GM19438 (cell line): ENCODE data around the gene CHMP6.
"Not testable (repeated sequence)": the region's sequence is repeated elsewhere in the genome, so short reads cannot be mapped to it uniquely, and the experiment has no call there.

Source experiments
- ATAC-seq: cut with Tn5 transposase; IDR thresholded peaks from one replicate; pipeline ENCODE4 v1.9.1; 2021; ENCODE audit warnings: low read depth; ENCODE audit not compliant: unreplicated experiment

The CHMP6 gene

DNA sequence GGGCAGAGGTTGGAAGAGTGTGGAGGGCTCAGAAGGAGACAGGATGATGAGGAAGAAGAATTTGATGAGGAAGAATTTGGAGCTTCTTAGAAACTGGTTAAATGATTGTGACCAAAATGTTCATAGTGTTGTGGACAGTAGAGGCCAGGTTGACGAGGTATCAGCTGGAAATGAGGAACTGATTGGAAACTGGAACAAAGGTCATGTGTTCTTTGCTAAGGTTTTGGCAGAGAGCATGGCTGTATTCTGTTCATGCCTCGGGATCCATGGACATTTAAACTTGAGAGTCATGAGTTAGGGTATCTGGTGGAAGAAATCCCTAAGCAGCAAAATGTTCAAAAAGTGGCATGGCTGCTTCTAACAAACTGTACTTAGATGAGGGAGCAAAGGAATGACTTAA, 19.3 kb downstream of the CHMP6 start:
- no peak for ATAC-seq

DNA sequence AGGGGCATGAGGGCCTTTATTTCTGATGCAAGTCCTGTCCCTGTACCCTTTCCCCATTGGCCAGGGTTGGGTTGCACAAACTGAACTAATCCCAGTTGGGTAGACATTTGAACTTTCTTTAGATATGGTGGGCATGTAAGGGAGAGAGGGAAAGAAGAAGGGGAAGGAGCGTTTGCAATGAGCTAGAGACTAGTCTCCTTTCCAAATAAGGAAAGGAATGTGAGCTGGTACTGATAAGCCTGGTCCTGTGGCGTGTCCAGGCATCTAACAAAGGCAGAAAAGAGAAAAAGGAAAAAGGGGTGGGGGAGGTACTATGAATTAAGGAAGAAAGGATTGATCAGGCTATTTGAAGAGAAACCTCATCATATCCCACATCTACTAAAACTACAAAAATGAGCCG, 20.3 kb downstream of the CHMP6 start:
- ATAC-seq: no peak

DNA sequence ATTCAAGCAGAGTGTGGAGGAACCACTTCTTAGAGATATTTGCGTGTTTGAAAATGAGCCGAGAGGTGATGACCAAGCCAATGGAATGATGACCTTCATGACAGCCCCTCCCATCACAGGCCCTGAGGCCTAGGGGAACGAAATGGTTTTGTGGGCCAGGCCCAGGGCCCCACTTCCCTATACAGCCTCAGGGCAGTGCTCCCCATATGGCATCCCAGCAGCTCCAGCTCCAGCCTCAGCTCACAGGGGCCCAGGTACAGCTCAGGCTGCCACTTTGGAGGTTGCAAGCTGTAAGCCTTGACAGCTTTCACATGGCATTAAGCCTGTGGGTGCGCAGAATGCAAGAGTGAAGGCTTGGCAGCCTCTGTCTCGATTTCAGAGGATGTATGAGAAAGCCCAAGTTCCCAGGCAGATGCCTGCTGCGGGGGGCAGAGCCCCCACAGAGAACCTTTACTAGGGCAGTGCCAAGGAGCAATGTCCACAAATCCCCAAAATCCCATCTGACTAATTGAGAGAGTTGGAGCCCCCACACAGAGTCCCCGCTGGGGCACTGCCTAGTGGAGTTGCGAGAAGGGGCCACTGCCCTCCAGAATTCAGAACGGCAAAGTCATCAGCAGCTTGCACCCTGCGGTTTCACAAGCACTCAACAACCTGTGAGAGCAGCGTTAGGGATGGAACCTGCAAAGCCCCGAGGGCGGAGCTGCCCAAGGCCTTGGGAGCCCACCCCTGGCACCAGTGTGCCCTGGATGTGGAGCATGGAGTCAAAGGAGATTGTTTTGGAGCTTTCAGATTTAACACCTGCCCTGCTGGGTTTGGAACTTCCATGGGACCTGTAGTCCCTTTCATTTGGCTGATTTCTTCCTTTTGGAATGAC, 21.2 kb downstream of the CHMP6 start:
- ATAC-seq: no peak

DNA sequence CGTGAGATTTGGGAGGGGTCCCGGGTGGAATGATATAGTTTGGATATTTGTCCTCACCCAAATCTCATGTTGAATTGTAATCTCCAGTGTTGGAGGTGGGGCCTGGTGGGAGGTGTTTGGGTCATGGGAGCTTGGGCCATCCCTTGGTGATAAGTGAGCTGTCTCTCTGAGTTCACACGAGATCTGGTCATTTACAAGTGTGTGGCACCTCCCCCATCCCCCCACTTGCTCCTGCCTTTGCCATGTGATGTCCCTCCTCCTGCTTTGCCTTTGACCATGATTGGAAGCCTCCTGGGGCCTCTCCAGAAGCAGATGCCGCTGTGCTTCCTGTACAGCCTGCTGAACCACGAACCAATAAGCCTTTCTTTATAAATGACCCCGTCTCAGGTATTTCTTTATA, 22.0 kb downstream of the CHMP6 start:
- ATAC-seq: no peak

DNA sequence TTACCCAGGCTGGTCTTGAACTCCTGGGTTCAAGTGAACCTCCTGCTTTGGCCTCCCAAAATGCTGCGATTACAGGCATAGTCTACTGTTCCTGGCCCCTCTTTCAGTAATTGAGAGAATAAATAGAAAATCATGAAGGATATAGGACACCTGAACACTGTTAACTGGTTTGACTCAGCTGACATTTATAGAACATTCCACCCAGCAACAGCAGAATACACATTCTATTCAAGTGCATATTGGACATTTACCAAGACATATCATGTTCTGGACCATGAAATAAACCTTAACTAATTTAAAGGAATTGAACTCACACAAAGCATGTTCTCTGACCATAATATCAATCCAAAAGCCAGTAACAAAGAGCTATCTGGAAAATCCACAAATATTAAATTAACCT, 23.5 kb downstream of the CHMP6 start:
- ATAC-seq: no peak

DNA sequence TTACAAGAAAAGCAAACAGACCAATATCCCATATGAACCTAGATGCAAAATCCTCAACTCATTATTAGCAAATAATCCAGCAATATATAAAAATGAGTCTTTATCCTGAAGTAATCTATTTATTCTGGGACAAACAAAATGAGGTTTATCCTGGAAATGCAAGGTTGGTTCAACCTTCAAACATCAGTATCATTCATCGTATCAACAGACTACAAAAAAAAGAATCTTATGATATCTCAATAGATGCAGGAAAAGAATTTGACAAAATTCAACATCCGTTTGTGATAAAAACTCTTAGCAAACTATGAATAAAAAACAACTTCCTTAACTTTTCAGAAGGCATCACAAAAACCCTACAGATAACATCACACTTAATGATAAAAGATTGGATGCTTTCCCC, 24.9 kb downstream of the CHMP6 start:
- ATAC-seq: no peak

DNA sequence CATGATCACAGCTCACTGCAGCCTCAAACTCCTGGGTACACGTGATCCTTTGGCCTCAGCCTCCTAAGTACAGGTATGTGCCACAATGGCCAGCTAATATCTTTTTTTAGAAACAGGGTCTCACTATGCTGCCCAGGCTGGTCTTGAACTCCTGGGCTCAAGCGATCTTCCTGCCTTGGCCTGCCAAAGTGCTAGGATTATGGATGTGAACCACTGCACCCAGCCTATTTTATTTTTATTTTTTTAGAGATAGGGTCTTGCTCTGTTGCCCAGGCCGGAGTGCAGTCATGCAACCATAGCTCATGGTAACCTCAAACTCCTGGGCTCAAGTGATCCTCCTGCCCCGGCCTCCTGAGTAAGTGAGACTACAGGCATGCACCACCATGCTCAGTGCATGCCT, 25.7 kb downstream of the CHMP6 start:
- ATAC-seq: not testable (repeated sequence)

DNA sequence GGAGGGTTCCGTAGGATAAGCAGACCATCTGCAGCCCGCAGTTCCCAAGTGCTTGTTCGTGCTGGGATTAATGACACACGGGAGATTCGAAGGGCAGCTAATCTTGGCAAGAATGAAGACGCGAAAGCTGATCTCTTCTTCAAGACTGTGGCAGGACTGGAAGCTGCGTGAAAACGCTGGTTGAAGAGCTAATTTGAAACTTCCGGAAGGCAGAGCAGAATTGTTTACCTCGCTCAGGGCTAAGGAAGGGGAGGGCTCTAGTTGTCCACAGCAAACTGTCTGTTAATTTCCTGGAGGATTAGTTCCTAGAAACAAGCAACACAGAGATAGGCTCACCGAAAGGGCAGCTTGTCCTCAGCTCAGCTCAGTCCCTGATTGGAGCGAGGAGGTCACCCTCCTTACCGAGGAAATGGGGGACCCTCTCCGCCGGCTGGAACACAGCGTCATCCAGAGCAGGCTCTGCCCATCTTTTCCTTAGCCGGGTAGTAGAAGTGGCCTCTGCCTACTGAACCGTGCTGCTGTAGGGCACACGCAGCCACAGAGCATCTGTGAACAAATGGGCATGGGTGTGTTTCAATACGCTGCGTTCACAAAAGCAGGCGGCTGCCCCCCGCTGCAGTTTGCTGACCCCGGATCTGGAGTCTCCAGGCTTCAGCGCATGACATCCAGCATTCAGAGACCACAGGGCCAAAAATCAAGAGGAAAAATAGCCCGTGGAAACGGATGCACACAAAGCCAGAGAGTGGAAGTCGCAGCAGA, 26.6 kb downstream of the CHMP6 start:
- ATAC-seq: no peak

DNA sequence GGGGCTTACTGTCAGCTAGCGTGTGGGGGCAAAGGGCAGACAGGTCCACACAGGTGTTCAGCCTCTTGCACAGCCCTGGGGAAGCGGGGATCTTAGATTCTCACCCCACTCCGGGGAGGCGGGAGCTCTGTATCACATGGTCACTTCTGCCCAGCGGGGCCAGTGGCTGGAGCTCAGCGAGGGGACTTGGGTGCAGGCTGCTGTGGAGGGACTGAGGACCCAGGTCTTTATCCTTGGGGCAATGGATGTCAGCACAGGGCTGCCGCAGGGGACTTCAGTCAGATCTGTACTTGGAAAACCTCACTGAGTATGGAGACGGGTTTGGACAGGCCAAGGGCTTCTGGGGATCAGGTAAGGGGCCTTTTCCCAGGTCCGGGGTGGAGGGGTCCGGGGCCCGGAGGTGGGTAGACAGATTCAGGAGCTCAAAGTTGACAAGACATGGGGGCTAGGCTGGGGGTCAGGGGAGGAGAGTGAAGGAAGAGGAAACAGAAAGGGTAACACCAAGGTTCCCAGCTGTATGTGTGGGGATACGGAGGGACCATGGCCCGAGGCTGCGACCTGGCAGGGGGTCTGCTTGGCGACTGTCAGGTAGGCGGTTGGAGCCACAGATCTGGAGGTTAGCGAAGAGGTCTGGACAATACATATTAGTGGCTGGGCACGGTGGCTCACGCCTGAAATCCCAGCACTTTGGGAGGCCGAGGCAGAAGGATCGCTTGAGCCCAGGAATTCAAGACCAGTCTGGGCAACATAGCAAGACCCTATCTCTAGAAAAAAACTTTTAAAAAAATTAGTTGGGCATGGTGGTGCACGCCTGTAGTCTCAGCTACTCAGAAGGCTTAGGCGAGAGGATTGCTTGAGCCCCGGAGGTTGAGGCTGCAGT, 28.2 kb downstream of the CHMP6 start:
- no peak for ATAC-seq

DNA sequence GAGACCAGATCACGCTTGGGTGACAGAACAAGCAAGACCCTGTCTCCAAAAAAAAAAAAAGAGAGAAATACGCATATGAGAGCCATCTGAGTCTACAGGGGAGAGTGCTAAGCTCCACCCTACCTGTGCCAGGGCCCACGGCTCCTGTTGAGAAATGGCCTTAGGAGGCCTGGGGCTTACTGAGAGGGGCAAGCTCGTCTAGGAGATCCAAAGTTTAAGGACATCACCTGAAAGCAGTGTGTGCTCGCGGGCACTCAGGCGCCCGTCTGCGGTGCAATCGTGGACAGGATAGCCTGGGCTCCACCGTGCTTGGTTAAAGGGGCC, 28.8 kb downstream of the CHMP6 start:
- ATAC-seq: no peak

DNA sequence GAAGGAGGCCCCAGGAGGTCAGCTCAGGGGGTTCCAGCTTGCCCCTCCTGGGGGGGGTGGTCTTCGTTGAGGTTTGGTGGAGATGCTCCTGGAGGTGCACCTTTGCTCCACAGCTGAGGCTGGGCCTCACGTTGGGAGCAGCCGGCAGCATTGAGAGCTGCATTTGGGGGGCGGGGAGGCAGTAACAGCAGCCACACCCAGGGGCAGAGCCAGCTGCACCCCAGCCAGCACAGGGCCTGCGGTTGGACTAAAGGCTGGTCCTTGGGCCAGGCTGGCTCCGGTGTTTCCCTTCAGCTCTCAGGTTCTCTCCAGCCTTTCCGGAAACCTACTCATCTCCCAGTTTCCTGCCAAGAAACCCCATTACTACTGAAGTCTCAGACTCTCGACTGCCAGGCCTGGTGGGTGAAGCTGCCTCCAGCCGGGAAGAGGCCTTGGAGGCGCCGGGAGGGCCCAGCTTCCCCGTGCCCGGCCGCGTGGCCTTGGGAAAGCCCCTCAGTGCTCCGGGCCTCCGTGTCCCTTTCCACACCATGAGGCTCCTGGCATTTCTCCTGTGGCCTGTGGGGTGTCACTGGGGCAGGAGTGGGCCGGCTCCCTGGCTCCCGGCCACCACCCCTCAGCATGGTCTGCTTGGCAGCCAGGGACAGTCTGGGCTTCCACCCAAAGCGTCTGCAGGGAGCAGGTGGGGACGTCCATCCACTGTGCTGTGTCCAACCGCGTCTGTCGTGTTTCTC, 29.3 kb downstream of the CHMP6 start:
- no peak for ATAC-seq

DNA sequence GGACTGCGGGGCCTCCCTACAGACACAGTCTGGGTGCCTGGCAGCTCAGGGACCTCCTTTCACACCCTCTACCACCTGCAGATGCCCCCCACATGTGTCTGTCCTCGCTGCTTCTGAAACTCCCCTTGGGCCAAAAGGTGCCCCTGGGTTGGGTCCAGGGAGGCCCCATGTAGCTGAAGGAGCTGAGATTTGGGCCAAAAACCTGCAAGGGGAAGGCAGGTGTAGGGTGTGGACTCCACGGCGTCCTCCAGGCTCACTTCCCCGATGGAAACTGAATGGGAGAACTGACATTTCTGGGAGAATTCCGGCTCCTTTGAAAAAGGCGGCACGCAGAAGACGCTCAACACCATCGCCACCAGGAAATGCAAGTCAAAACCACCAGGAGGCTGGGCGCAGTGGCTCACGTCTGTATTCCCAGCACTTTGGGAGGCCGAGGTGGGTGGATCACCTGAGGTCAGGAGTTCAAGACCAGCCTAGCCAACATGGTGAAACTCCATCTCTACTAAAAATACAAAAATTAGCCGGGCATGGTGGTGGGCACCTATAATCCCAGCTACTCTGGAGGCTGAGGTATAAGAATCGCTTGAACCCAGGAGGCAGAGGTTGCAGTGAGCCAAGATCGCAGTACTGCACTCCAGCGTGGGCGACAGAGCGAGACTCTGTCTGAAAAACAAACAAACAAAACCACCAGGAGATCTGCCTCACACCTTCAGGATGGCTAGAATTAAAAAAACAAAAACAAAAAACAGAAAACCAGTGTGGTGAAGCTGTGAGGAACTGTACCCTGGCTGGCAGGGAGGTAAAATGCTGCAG, 30.1 kb downstream of the CHMP6 start:
- ATAC-seq: no peak

DNA sequence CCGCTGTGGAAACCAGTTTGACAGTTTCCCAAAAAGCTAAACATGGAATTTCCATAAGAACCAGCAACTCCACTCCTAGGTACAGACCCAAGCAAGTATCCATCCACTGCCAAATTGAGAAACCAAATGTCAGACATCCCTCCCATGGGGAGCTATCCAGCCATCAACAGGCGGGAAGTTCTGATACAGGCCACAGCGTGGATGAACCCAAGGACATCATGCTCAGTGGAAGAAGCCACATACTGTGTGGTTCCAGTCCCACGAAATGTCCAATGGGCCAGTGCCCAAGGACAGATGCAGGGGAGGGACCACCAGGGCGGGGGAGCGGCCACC, 30.7 kb downstream of the CHMP6 start:
- ATAC-seq: no peak

DNA sequence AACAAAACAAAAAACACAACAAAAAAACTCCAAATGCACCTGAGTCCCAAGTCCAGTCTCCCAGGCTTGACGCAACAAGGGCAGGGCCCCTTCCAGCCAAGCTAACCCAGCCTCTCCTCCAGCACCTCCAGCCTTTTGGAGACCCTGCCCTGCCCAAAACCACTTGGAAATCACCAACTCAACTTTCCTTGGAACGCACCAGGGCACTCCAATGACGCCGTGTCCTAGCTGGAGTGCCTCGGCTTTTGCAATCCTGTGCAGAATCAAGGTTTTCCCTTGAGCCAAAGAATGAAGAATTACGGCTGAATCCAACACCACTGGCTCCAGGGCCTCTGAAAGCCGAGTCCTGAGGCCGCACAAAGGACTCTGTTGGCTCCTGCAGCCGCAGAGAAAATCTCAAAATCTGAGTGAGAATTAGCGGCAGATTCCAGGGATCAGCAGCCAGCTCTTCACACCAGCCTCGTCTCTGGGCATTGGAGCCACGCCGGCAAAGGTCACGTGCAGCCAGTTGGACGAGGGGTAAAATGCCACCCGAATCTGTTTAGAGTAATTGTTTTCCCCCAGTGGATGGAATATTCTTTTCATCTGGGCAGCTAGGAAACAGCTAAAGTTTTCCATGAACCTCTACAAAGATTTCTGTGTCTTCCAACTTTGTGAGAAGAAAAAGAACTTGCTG, 33.6 kb downstream of the CHMP6 start:
- no peak for ATAC-seq

DNA sequence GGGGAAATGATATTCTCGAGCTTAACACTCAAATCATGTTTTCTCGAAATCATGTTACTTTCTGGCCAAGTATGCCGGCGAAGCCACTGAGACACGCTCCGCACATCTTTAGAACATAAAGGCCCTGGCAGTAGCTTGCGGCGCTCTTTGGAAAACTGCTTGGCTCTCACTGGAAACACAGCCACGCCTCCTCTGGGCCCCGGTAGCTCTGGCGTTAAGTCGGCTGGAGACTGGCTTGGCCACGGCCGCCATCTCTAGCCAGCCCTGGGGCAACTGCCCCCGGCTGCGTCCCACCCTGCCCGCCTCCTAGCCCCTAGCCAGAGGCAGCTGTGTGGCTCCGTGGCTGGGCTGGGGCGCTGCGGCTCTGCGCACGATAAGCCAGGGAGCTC, 34.1 kb downstream of the CHMP6 start:
- ATAC-seq: no peak

DNA sequence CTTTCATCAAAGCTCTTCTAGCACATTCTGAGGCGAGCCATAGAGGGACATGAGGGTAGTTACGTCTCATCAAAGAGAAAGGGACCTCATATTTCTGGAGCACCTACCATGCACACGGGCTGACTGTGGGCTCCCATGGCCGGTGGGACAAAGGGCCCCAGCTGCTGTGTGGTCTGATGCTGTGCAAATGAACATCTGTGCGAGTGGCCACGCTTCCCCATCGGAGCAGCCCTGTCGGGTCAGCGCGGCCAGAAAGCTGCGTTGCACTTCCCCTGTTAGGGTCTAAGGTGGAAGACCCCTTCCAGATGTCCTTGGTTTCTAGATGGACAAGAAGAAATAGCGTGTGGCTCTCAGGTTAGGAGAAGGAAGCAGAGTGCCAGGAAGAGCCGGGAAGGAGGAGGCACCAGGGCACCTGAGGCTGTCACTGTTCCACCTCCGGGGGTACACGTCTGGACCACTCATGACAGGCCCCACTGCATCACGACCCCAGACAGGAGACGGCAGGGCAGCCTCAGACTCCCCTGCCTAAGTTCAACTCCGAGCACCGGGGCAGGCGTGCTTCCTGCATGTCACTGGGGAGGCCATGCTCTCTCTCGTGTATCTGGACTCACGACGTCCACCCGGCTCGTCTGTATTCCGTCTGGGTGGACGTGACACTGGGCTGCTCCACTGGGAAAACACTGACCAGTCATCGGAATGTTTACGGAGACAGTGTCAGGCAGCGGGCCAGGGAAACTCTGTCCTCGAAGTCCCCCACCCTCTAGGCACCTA, 34.8 kb downstream of the CHMP6 start:
- no peak for ATAC-seq

DNA sequence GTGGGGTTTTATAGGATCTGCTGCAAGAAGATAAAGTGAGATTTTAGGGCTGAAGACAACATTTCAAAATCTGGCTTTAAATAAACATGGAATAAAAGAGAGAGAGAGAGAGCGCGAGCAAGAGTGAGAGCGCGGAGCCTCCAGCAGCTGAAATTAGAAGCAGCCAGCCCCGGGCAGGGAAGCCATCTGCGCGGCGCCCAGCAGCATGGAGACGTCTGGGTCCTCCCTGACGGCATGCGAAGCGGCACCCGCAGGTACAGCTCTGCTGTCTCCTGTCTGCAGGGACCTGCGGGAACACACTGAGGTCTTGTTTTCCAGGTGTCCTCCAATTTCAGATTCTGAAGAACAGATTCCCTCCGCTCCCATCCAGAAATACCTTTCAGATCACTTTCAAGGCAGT, 35.4 kb downstream of the CHMP6 start:
- no peak for ATAC-seq
